Fibroblast of villous mesenchyme (primary cell): ENCODE measurements around the gene LZTFL1. TPM values are rescaled to one million over a fixed set of nuclear protein-coding genes. Genes with fewer than 3 reads are reported as not detected.

Source experiments
- DNase-seq: peaks from one replicate; pipeline ENCODE4 v3.0.0-alpha.2; 2010; ENCODE audit warnings: low read depth
- H3K4me3 ChIP-seq: 2 replicates; pipeline ENCODE4 v1.5.1; 2011; ENCODE audit warnings: low read depth, mild to moderate bottlenecking, low read length
- CTCF ChIP-seq: IDR thresholded peaks from 2 replicates; pipeline ENCODE4 v1.5.1; 2012; ENCODE audit warnings: low read depth, mild to moderate bottlenecking, low read length; ENCODE audit not compliant: insufficient read depth
- total RNA-seq: library from RNA; depleted of rRNA; stranded (reverse); fragments of >200 nt; gene quantifications from 2 replicates; pipeline ENCODE4 v1.2.3, GENCODE V29; 2012

Gene LZTFL1
- total RNA-seq, 1 donor = 18.6 TPM

GRCh38 chr3:45787551-45787950, 54.4 kb downstream of the LZTFL1 start:
- TF ChIP-seq CTCF = no peak
- no peak for DNase-seq

GRCh38 chr3:45786801-45787495, 55.0 kb downstream of the LZTFL1 start:
- TF ChIP-seq CTCF = no peak
- H3K4me3 ChIP-seq = no peak overlapping the region
- no peak for DNase-seq

More at GRCh38 chr3:45787551-45787950, 54.4 kb downstream of the LZTFL1 start:
- no peak overlapping the region for H3K4me3 ChIP-seq

GRCh38 chr3:45785605-45786150, 56.2 kb downstream of the LZTFL1 start:
- no peak overlapping the region for H3K4me3 ChIP-seq
- no peak for TF ChIP-seq CTCF
- no peak for DNase-seq

GRCh38 chr3:45783667-45784066, 58.3 kb downstream of the LZTFL1 start:
- no peak for TF ChIP-seq CTCF
- no peak overlapping the region for H3K4me3 ChIP-seq
- DNase-seq = no peak

GRCh38 chr3:45782381-45782780, 59.5 kb downstream of the LZTFL1 start:
- DNase-seq = no peak
- H3K4me3 ChIP-seq = no peak overlapping the region
- TF ChIP-seq CTCF = no peak

GRCh38 chr3:45781841-45782240, 60.1 kb downstream of the LZTFL1 start:
- H3K4me3 ChIP-seq = no peak overlapping the region
- TF ChIP-seq CTCF = no peak
- DNase-seq = no peak
